CD4-positive, alpha-beta T cell treated with Interferon gamma for 1 hour (primary cell): Measurements from ENCODE around the gene GUCA1C.

Experiments
- DNase-seq: peaks from one replicate; pipeline ENCODE4 v3.0.0-alpha.2; 2020

GUCA1C gene

GRCh38 chr3:108899530-108899929 is 54.1 kb downstream of the GUCA1C start:
- DNase-seq: no peak

- DNase-seq: no peak
Measured at GRCh38 chr3:108897883-108898282, 55.8 kb downstream of the GUCA1C start.

GRCh38 chr3:108894981-108895380 is 58.7 kb downstream of the GUCA1C start:
- DNase-seq: no peak

GRCh38 chr3:108891833-108892232 is 61.8 kb downstream of the GUCA1C start:
- no peak for DNase-seq

GRCh38 chr3:108887777-108888176 is 65.9 kb downstream of the GUCA1C start:
- no peak for DNase-seq

DNA sequence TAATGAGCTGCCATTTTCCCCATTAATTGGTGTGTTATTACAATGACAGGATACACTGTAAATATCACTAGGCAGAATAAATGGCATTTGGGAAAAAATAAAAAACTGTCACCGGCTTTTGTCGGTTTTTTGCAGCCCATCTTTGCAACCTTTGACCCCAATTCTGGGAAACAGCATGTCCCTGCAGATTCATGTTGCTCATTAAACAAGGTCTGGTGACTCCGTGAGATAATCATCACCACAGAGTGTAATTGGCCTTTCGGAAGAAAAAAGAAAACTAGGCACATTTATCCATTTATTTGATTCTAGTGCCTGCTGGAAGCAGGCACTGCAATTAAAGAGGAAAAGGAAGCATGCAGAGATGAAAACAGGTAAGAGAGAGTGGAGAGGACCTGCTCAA is 66.6 kb downstream of the GUCA1C start:
- DNase-seq: no peak

- DNase-seq: no peak
Measured at GRCh38 chr3:108883373-108883772, 70.3 kb downstream of the GUCA1C start.

DNA sequence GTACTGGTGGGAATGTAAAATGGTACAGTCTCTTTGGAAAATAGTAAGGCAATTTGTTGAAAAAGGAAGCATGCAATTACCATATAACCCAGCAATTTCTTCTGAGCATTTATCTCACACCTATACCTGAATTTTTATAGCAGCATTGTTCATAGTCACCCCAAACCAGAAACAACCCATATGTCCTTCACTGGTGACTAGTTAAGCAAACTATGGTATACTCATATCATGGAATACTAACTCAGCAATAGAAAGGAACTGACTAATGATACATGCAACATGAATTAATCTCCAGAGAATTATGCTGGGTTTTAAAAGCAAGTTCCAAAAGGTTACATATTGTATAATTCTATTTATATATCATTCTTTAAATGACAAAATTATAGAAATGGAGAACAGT is 70.9 kb downstream of the GUCA1C start:
- no peak for DNase-seq

GRCh38 chr3:108879915-108880314 is 73.8 kb downstream of the GUCA1C start:
- no peak for DNase-seq

- no peak for DNase-seq
Measured at GRCh38 chr3:108877901-108878300, 75.8 kb downstream of the GUCA1C start.

DNA sequence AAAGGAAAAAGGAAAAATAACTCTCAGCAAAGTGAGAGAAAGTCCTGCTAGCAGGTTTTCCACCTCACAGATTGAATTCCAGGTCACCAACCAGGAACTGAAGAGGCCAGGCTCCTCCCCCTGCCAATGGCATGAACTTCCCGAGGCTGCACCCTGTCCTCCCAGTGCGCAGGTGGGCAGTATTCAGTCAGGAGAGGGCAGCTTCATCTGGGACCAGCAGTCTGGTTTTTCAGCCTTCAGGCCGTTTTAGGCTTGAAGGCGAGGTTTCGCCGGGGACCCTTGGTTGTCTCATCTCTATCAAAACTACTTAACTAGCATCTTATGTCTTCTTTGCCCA is 89.9 kb downstream of the GUCA1C start:
- DNase-seq: no peak

- no peak for DNase-seq
Measured at GRCh38 chr3:108862865-108863798, 90.5 kb downstream of the GUCA1C start.

GRCh38 chr3:108861401-108861800 is 92.3 kb downstream of the GUCA1C start:
- DNase-seq: no peak
